GM12878 (cell line): Measurements from ENCODE around the gene ATXN1. TPM values are rescaled to one million over a fixed set of nuclear protein-coding genes. Genes with fewer than 3 reads are reported as not detected.
A peak's percentile ranks its signal among the peaks of the same experiment; 100 is the strongest.

Experiments used
- ATAC-seq: fragments of 200-7000 bp; cut with Tn5 transposase; 3 replicates; pipeline ENCODE4 v1.9.1; 2020; ENCODE audit warnings: mild to moderate bottlenecking, moderate library complexity
- BruUV-seq: library from RNA; stranded (reverse); fragments of 400-500 nt; replicated peaks from 2 replicates; lab custom pipeline; 2021; lab: Mats Ljungman, UMichigan
- CTCF ChIA-PET: fragments of 300-600 bp; sonication (Branson Sonifier 250); formaldehyde crosslinking; extraction: SDS; loops from one replicate; lab custom pipeline; 2021; ENCODE audit warnings: inconsistent platforms; lab: Yijun Ruan, JAX
- POLR2A ChIA-PET: fragments of 350-600 bp; formaldehyde crosslinking; extraction: SDS; loops from one replicate; lab custom pipeline; 2021; ENCODE audit warnings: inconsistent platforms; lab: Charles Lee
- RAD21 ChIA-PET: fragments of 300-600 bp; sonication (Branson Sonifier 250); formaldehyde crosslinking; loops from one replicate; lab custom pipeline; 2023; ENCODE audit warnings: antibody characterized with exemption; ENCODE audit not compliant: unreplicated experiment; lab: Charles Lee
- SMC1A ChIA-PET: fragments of 300-600 bp; sonication (Branson Sonifier 250); formaldehyde crosslinking; loops from one replicate; lab custom pipeline; 2023; ENCODE audit not compliant: unreplicated experiment, uncharacterized antibody; lab: Charles Lee
- DNase-seq: peaks from one replicate; pipeline ENCODE4 v3.0.0-alpha.2; 2011; ENCODE audit warnings: low read depth, low spot score
- FAIRE-seq: peaks from 3 replicates; lab custom pipeline; 2011; peaks lifted over from hg19 to GRCh38; lab: Jason Lieb, UNC
- H2AFZ ChIP-seq: 2 replicates; pipeline ENCODE4 v1.6.0; 2011; ENCODE audit warnings: low read depth, low read length, control low read depth; ENCODE audit not compliant: control insufficient read depth
- H3K27ac ChIP-seq: 2 replicates; pipeline ENCODE4 v1.5.1; 2011; ENCODE audit warnings: control low read depth; ENCODE audit not compliant: control insufficient read depth, insufficient read depth
- H3K27me3 ChIP-seq, 2 experiments: replicated peaks in 1 of 2; 2 replicates each; pipeline versions ENCODE4 v1.6.0 to v1.6.1; 2011; ENCODE audit warnings: low read length in 1 of 2; ENCODE audit not compliant: control insufficient read depth in 2 of 2, insufficient read depth in 2 of 2
- H3K36me3 ChIP-seq, 2 experiments: 2 replicates each; pipeline ENCODE4 v1.5.1; 2011; ENCODE audit warnings: low read length in 1 of 2; ENCODE audit not compliant: control insufficient read depth in 2 of 2, insufficient read depth in 2 of 2
- H3K4me1 ChIP-seq: 2 replicates; pipeline ENCODE4 v1.6.1; 2011; ENCODE audit warnings: mild to moderate bottlenecking, low read length, moderate library complexity, mixed read lengths; ENCODE audit not compliant: control insufficient read depth, insufficient read depth
- H3K4me2 ChIP-seq: 2 replicates; pipeline ENCODE4 v1.6.0; 2011; ENCODE audit warnings: control low read depth; ENCODE audit not compliant: control insufficient read depth, insufficient read depth
- H3K4me3 ChIP-seq: fragments of 200-600 bp; sonication (generic); 2 replicates; pipeline ENCODE4 v1.5.1; 2016
- H3K79me2 ChIP-seq: 2 replicates; pipeline ENCODE4 v1.6.0; 2011; ENCODE audit warnings: low read length; ENCODE audit not compliant: control insufficient read depth, insufficient read depth
- H3K9ac ChIP-seq: 2 replicates; pipeline ENCODE4 v1.8.0; 2011; ENCODE audit warnings: low read length, control low read depth, mixed read lengths; ENCODE audit not compliant: control insufficient read depth, insufficient read depth
- H3K9me3 ChIP-seq: replicated peaks from 3 replicates; pipeline ENCODE4 v1.5.1; 2011; ENCODE audit warnings: mild to moderate bottlenecking, low read length; ENCODE audit not compliant: control insufficient read depth, insufficient read depth
- H4K20me1 ChIP-seq: 2 replicates; pipeline ENCODE4 v1.6.0; 2011; ENCODE audit not compliant: control insufficient read depth, insufficient read depth
- CTCF ChIP-seq, 3 experiments: IDR thresholded peaks in 2 of 3; conservative IDR thresholded peaks in 1 of 3; 2 replicates each; pipeline ENCODE4 v1.5.1; 2011; ENCODE audit warnings: low read depth in 3 of 3, low read length in 3 of 3, mild to moderate bottlenecking in 3 of 3, control low read depth in 2 of 3, moderate library complexity in 2 of 3, inconsistent platforms in 1 of 3, mixed read lengths in 1 of 3; ENCODE audit not compliant: control insufficient read depth in 2 of 3, insufficient read depth in 1 of 3; ENCODE audit errors: extremely low read depth in 1 of 3
- EED ChIP-seq: sonication (generic); IDR thresholded peaks from 2 replicates; pipeline ENCODE4 v1.6.1; 2016; ENCODE audit warnings: antibody characterized with exemption, low read depth
- EP300 ChIP-seq, 2 experiments: fragments of 150-350 bp in 1 of 2; IDR thresholded peaks; 2 replicates each; pipeline ENCODE4 v1.6.1; 2011 to 2012; ENCODE audit warnings: low read depth in 2 of 2, low read length in 2 of 2, borderline replicate concordance in 1 of 2, improper control_type of control experiment in 1 of 2, inconsistent platforms in 1 of 2; ENCODE audit not compliant: control insufficient read depth in 1 of 2
- EZH2 ChIP-seq: IDR thresholded peaks from 2 replicates; pipeline ENCODE4 v1.6.1; 2012; ENCODE audit warnings: low read depth, mild to moderate bottlenecking, control low read depth, inconsistent platforms, low read length, borderline replicate concordance; ENCODE audit not compliant: control insufficient read depth
- MYC ChIP-seq: IDR thresholded peaks from 2 replicates; pipeline ENCODE4 v1.6.1; 2011; ENCODE audit warnings: mild to moderate bottlenecking, low read length, moderate library complexity, inconsistent platforms; ENCODE audit not compliant: insufficient read depth, insufficient replicate concordance, insufficient read length, severe bottlenecking
- RAD21 ChIP-seq: IDR thresholded peaks from 2 replicates; pipeline ENCODE4 v1.6.1; 2011; ENCODE audit warnings: mild to moderate bottlenecking, low read depth, low read length, moderate library complexity; ENCODE audit not compliant: insufficient read depth
- SIN3A ChIP-seq: IDR thresholded peaks from 2 replicates; pipeline ENCODE4 v1.6.1; 2012; ENCODE audit warnings: low read depth, low read length, improper control_type of control experiment
- SKIL ChIP-seq: fragments of 450-650 bp; IDR thresholded peaks from 2 replicates; pipeline ENCODE4 v1.6.1; 2017; ENCODE audit warnings: mild to moderate bottlenecking, low read depth, inconsistent platforms; ENCODE audit not compliant: poor library complexity, severe bottlenecking
- SMC3 ChIP-seq: IDR thresholded peaks from 2 replicates; pipeline ENCODE4 v1.6.1; 2011; ENCODE audit warnings: low read length, improper control_type of control experiment, borderline replicate concordance
- SUZ12 ChIP-seq: fragments of 200-600 bp; sonication (generic); IDR thresholded peaks from one replicate; pipeline ENCODE4 v1.6.1; 2018; ENCODE audit warnings: antibody characterized with exemption, mild to moderate bottlenecking; ENCODE audit not compliant: unreplicated experiment
- ZNF24 ChIP-seq: fragments of 450-650 bp; IDR thresholded peaks from 2 replicates; pipeline ENCODE4 v1.6.1; 2017; ENCODE audit warnings: antibody characterized with exemption, mild to moderate bottlenecking
- ZNF592 ChIP-seq: fragments of 450-650 bp; IDR thresholded peaks from 2 replicates; pipeline ENCODE4 v1.6.1; 2017; ENCODE audit warnings: mild to moderate bottlenecking, moderate library complexity
- ZNF622 ChIP-seq: fragments of 450-650 bp; IDR thresholded peaks from 2 replicates; pipeline ENCODE4 v1.6.1; 2017; ENCODE audit warnings: mild to moderate bottlenecking, inconsistent platforms
- WGBS: methylation state at CpG from one replicate; pipeline ENCODE4 v1.1.6; 2016; ENCODE audit warnings: low lambda C conversion rate; ENCODE audit not compliant: insufficient replicate concordance, insufficient coverage; ENCODE audit errors: missing lambda C conversion rate; 5-methylcytosine and 5-hydroxymethylcytosine counted together
- in situ Hi-C: fragments of 300-500 bp; cut with MboI; formaldehyde crosslinking; loops from 9 replicates; pipeline ENCODE4 v1.14.3; 2018; ENCODE audit warnings: mixed read lengths
- intact Hi-C: fragments of 100-400 bp; cut with micrococcal nuclease; formaldehyde crosslinking; loops from one replicate; pipeline ENCODE4 v1.14.2; 2022; ENCODE audit not compliant: unreplicated experiment
- polyA plus RNA-seq, 11 experiments: library from polyadenylated mRNA; depleted of rRNA in 4 of 11; unstranded in 6 of 11; stranded (reverse) in 5 of 11; fragments of >200 nt; fragmentation: Nextera tagmentation in 4 of 11; fragmentation: Illumina TruSeq in 1 of 11; extraction: Ambion mirVana in 4 of 11; extraction: Trizol in 1 of 11; gene quantifications; 1 replicate in 1 of 11; 2 replicates in 10 of 11; pipeline versions ENCODE4 v1.2.1 to v1.2.3, GENCODE V29; 2011 to 2016; ENCODE audit warnings: inconsistent platforms in 2 of 11, missing spikeins in 2 of 11, low read depth in 1 of 11
- total RNA-seq, 4 experiments: library from RNA; depleted of rRNA in 3 of 4; stranded (reverse); fragments of >200 nt in 3 of 4; fragmentation: Illumina TruSeq in 1 of 4; extraction: Trizol in 1 of 4; gene quantifications; 2 replicates each; pipeline versions ENCODE4 v1.2.1 to v1.2.3, GENCODE V29; 2013 to 2021

Gene ATXN1
- total and polyA plus RNA-seq, 10 of the 15 experiments (the other 5 are each of a cell fraction or from before 2014, with no cell fraction given) = 12.2 to 51.2 (median 20.5) TPM

- Histone ChIP-seq H3K4me2 (peak overlapping the region; percentile 40), H3K27me3 (no peaks in the 10 kb centered on the region), H3K9ac (no peak overlapping the region), H2AFZ (no peak overlapping the region), H3K79me2 (peaks cover 67% of the 10 kb centered on the region), H3K9me3 (peaks cover 2% of the 10 kb centered on the region; the same call in 2 of the 3 replicates), H3K4me1 (peaks cover 69% of the 10 kb centered on the region), H3K4me3 (peak overlapping the region; percentile 49; the same call in 1 of the 2 replicates), H4K20me1 (no peaks in the 10 kb centered on the region), H3K27ac (peak overlapping the region; percentile 40; the same call in 1 of the 2 replicates), H3K36me3 (peaks cover 0 to 18% of the 10 kb centered on the region in 2 experiments; a peak in 2 of 4 replicates)
- POLR2A ChIA-PET = interaction anchor here (1.2 to 13.1 kb wide), 5 partner anchors 13 to 74 kb away, joined by 4 to 256 read pairs (median 21); no protein-coding TSS in a partner anchor
- BruUV-seq = no TSS peak
- intact Hi-C loops = no loop called here
- 82% methylated on average over 6 of the region's 6 CpGs for WGBS
- RAD21 ChIA-PET = interaction anchor here (0.8 to 14.6 kb wide), 13 partner anchors 10 to 275 kb away, joined by 3 to 201 read pairs (median 8); no protein-coding TSS in a partner anchor
- SMC1A ChIA-PET = interaction anchor here (1.0 to 14.6 kb wide), 8 partner anchors 12 to 275 kb away, joined by 3 to 388 read pairs (median 27); no protein-coding TSS in a partner anchor
- peak; percentile 7 for ATAC-seq
- in situ Hi-C loops = no loop called here
- no peak for FAIRE-seq
- no peak for DNase-seq
- CTCF ChIA-PET = interaction anchor here (0.5 to 17.6 kb wide), 7 partner anchors 9 to 276 kb away, joined by 3 to 203 read pairs (median 12); no protein-coding TSS in a partner anchor
- no peak for TF ChIP-seq SMC3
- 0 out of 2 replicates have a peak, but pooled peaks have one; percentile 57 for TF ChIP-seq SIN3A
- no peak for TF ChIP-seq EZH2
- peak in 1 of 2 experiments; percentile 41; a peak in 1 of 4 replicates for TF ChIP-seq EP300 (IDR thresholded peaks at IDR 0.05; ENCODE audit: borderline replicate concordance in 1 of 2, control insufficient read depth in 1 of 2, low read depth in 2 of 2, low read length in 2 of 2)
- no peak for TF ChIP-seq ZNF592
- no peak for TF ChIP-seq ZNF24
- TF ChIP-seq SUZ12 = no peak
- no peak for TF ChIP-seq ZNF622
- no peak for TF ChIP-seq EED
- TF ChIP-seq RAD21 = no peak
- no peak for TF ChIP-seq SKIL
- no peak for TF ChIP-seq MYC
- no peak for TF ChIP-seq CTCF (IDR thresholded peaks at IDR 0.05 in 2 of 3, conservative IDR thresholded peaks at IDR 0.05 in 1 of 3; ENCODE audit: control insufficient read depth in 2 of 3, extremely low read depth in 1 of 3, insufficient read depth in 1 of 3, low read depth in 3 of 3, low read length in 3 of 3)
Observed at GRCh38 chr6:16487996-16488674, 273.1 kb downstream of the ATXN1 start.
